ENCODE measurements around the gene PLA2G1B. TPM values are rescaled to one million over a fixed set of nuclear protein-coding genes. Genes with fewer than 3 reads are reported as not detected.

PLA2G1B gene
- total and polyA plus RNA-seq, 2 of the 13 experiments (the other 11 are each of a cell fraction or from before 2014, with no cell fraction given) = 0.33 to 1.4 TPM

DNA sequence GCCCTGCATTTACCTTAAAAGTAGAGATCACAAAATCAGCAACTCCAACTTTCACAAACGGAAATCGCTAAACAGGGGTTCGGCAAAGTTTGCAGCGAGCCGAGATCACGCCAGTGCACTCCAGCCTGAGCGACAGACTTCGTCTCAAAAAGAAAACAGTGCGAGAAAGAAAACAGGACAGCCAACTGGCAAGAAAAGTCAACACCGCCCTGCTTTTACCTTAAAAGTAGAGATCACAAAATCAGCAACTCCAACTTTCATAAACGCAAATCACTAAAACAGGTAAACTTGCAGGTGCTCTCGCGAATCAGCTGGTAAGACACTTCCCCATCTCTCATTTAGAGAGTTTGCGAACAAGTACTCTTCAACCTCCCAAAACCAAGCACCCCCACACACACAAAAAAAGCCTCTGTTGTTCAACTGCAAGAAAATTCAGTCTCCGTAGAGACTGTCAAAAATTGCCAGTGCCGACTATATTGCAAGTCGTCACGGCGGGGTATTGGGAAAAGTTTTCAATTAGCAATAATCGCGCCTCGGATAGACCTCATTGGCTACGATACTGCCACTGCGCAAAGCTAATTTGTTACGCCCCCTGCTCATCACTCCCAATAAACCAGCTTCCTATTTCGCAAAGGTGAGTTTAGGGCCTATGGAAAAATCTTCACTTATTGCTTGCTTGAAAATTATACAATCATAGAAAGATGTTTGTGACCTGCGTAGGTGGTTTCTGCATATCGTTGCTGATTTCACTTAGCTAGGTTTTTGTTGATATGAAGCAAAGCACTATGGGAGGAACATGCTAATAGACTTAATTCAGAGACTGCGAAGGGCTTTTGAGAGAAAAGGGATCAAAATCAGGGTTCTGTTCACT, 34.7 kb downstream of the PLA2G1B start, which contains the start of gene RNU4-1 (continued):
- no peak for TF ChIP-seq ZNF350 (CRISPR knock-in tag; IDR thresholded peaks at IDR 0.05; ENCODE audit: borderline replicate concordance, low read depth)
- TF ChIP-seq, protein P1, sequence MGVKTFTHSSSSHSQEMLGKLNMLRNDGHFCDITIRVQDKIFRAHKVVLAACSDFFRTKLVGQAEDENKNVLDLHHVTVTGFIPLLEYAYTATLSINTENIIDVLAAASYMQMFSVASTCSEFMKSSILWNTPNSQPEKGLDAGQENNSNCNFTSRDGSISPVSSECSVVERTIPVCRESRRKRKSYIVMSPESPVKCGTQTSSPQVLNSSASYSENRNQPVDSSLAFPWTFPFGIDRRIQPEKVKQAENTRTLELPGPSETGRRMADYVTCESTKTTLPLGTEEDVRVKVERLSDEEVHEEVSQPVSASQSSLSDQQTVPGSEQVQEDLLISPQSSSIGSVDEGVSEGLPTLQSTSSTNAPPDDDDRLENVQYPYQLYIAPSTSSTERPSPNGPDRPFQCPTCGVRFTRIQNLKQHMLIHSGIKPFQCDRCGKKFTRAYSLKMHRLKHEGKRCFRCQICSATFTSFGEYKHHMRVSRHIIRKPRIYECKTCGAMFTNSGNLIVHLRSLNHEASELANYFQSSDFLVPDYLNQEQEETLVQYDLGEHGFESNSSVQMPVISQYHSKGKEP (CRISPR knock-in tag; IDR thresholded peaks at IDR 0.05) = no peak
- TF ChIP-seq SMAD1 (CRISPR knock-in tag; IDR thresholded peaks at IDR 0.05; ENCODE audit: borderline replicate concordance, low read depth) = no peak
- TF ChIP-seq GATAD1 (CRISPR knock-in tag; IDR thresholded peaks at IDR 0.05) = peak; percentile 30; the same call in 1 of the 2 replicates
- no peak; the same call in 1 of the 2 replicates for TF ChIP-seq ZNF431 (CRISPR knock-in tag; IDR thresholded peaks at IDR 0.05; ENCODE audit: borderline replicate concordance, low read depth)
- peak; percentile 20; the same call in 1 of the 2 replicates for TF ChIP-seq TP53 (CRISPR knock-in tag; conservative IDR thresholded peaks at IDR 0.05)
- TF ChIP-seq MTF2 (CRISPR knock-in tag; IDR thresholded peaks at IDR 0.05; ENCODE audit: borderline replicate concordance) = no peak; the same call in 1 of the 2 replicates
- TF ChIP-seq ZNF850 (CRISPR knock-in tag; conservative IDR thresholded peaks at IDR 0.05) = no peak
- TF ChIP-seq, protein P2, sequence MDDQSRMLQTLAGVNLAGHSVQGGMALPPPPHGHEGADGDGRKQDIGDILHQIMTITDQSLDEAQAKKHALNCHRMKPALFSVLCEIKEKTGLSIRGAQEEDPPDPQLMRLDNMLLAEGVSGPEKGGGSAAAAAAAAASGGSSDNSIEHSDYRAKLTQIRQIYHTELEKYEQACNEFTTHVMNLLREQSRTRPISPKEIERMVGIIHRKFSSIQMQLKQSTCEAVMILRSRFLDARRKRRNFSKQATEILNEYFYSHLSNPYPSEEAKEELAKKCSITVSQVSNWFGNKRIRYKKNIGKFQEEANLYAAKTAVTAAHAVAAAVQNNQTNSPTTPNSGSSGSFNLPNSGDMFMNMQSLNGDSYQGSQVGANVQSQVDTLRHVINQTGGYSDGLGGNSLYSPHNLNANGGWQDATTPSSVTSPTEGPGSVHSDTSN (CRISPR knock-in tag; IDR thresholded peaks at IDR 0.05; ENCODE audit: borderline replicate concordance) = peak; percentile 82
- TF ChIP-seq PRMT3 (CRISPR knock-in tag; IDR thresholded peaks at IDR 0.05; ENCODE audit: borderline replicate concordance, low read depth) = 0 out of 2 replicates have a peak, but pooled peaks have one; percentile 65
- 0 out of 2 replicates have a peak, but pooled peaks have one; percentile 76 for TF ChIP-seq SMAD3 (CRISPR knock-in tag; IDR thresholded peaks at IDR 0.05)
- TF ChIP-seq, protein P3, sequence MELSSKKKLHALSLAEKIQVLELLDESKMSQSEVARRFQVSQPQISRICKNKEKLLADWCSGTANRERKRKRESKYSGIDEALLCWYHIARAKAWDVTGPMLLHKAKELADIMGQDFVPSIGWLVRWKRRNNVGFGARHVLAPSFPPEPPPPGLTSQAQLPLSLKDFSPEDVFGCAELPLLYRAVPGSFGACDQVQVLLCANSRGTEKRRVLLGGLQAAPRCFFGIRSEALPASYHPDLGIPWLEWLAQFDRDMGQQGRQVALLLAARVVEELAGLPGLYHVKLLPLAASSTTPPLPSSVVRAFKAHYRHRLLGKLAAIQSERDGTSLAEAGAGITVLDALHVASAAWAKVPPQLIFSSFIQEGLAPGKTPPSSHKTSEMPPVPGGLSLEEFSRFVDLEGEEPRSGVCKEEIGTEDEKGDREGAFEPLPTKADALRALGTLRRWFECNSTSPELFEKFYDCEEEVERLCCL (CRISPR knock-in tag; IDR thresholded peaks at IDR 0.05; ENCODE audit: borderline replicate concordance) = no peak; the same call in 1 of the 2 replicates
- no peak for TF ChIP-seq TEAD2 (CRISPR knock-in tag; IDR thresholded peaks at IDR 0.05)
- TF ChIP-seq, protein P4, sequence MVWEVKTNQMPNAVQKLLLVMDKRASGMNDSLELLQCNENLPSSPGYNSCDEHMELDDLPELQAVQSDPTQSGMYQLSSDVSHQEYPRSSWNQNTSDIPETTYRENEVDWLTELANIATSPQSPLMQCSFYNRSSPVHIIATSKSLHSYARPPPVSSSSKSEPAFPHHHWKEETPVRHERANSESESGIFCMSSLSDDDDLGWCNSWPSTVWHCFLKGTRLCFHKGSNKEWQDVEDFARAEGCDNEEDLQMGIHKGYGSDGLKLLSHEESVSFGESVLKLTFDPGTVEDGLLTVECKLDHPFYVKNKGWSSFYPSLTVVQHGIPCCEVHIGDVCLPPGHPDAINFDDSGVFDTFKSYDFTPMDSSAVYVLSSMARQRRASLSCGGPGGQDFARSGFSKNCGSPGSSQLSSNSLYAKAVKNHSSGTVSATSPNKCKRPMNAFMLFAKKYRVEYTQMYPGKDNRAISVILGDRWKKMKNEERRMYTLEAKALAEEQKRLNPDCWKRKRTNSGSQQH (CRISPR knock-in tag; IDR thresholded peaks at IDR 0.05; ENCODE audit: low read depth) = no peak
- TF ChIP-seq ZBTB42 (CRISPR knock-in tag; IDR thresholded peaks at IDR 0.05) = no peak
- TF ChIP-seq RORA (CRISPR knock-in tag; IDR thresholded peaks at IDR 0.05) = no peak
- no peak for TF ChIP-seq EEA1 (CRISPR knock-in tag; IDR thresholded peaks at IDR 0.05; ENCODE audit: borderline replicate concordance)
- TF ChIP-seq, protein P5, sequence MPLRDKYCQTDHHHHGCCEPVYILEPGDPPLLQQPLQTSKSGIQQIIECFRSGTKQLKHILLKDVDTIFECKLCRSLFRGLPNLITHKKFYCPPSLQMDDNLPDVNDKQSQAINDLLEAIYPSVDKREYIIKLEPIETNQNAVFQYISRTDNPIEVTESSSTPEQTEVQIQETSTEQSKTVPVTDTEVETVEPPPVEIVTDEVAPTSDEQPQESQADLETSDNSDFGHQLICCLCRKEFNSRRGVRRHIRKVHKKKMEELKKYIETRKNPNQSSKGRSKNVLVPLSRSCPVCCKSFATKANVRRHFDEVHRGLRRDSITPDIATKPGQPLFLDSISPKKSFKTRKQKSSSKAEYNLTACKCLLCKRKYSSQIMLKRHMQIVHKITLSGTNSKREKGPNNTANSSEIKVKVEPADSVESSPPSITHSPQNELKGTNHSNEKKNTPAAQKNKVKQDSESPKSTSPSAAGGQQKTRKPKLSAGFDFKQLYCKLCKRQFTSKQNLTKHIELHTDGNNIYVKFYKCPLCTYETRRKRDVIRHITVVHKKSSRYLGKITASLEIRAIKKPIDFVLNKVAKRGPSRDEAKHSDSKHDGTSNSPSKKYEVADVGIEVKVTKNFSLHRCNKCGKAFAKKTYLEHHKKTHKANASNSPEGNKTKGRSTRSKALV (CRISPR knock-in tag; IDR thresholded peaks at IDR 0.05) = peak; percentile 85
- TF ChIP-seq FOSL1 (CRISPR knock-in tag; IDR thresholded peaks at IDR 0.05; ENCODE audit: borderline replicate concordance) = no peak
- peak; percentile 22; the same call in 1 of the 2 replicates for TF ChIP-seq ZNF160 (CRISPR knock-in tag; IDR thresholded peaks at IDR 0.05)
